GM18498 (cell line): ENCODE measurements around the gene GDF9.
"Not testable (repeated sequence)": the region's sequence is repeated elsewhere in the genome, so short reads cannot be mapped to it uniquely, and the experiment has no call there.

Experiments used
- ATAC-seq: cut with Tn5 transposase; IDR thresholded peaks from one replicate; pipeline ENCODE4 v1.9.1; 2021; ENCODE audit warnings: mild to moderate bottlenecking, moderate library complexity; ENCODE audit not compliant: unreplicated experiment

Gene GDF9

GRCh38 chr5:132873119-132873929 lies 7.1 kb upstream of the GDF9 start, which contains the start of gene LEAP2:
Gene LEAP2 (plus strand): TSS chr5:132873668. CDS start chr5:132873695, 27 bp downstream.
- no peak for ATAC-seq

GRCh38 chr5:132872788-132873118 lies 6.5 kb upstream of the GDF9 start:
- ATAC-seq = no peak

GRCh38 chr5:132871459-132872284 lies 5.4 kb upstream of the GDF9 start:
- ATAC-seq = no peak

- ATAC-seq = no peak
Measured at GRCh38 chr5:132870801-132871200, 4.5 kb upstream of the GDF9 start.

DNA sequence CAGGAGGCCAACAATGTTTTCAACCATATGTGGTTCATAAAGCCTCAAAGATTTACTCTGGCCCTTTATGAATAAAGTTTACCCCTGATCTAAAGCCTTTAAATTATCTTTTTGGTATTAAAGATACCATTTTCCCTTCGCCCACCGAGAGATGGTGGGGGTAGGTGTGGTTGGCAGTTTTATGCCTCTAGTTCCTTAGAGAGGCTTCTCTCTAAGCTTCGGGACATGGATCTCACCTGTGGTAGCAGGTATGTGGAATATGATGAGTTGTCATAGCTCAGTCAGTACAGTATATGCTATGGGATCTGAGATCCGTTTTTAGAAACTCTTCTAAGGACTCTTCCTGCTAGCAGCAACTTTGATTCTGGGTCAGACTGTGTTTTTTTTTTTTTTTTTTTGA lies 2.5 kb upstream of the GDF9 start:
- no peak for ATAC-seq

- no peak for ATAC-seq
Measured at GRCh38 chr5:132867046-132867451, 780 bp upstream of the GDF9 start.

DNA sequence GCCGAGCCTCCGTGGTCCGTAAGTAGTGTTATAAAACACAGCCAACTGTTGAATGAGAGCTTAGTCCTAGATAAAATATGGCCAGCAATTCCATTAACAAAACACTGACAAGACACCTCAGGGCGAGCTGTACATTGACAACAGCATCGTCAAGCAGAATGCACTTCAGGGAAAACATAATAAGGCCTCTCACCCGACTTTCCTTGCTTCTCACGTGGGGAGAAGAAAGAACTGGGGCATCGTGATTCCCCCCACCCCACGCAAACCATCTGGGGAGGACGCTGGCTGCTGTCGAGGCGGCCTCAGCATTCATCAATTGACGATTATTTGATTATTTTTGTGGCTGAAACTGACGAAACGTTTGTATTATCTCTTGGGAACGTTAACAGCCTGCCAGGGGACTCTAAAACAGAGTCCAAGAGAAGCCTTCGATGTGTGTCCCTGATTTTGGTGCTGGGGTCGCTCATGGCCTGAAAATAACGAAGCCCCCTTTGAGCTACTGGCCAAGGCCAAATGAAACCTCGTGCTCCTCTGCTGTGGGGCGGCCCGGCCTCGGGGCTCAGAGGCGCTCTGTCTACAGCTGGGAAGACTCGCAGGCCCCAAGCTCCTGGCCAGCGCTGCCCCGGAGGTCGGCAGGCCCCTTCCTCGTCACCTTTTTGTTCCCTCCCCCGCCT lies 464 bp downstream of the GDF9 start:
- ATAC-seq = peak; percentile 24

DNA sequence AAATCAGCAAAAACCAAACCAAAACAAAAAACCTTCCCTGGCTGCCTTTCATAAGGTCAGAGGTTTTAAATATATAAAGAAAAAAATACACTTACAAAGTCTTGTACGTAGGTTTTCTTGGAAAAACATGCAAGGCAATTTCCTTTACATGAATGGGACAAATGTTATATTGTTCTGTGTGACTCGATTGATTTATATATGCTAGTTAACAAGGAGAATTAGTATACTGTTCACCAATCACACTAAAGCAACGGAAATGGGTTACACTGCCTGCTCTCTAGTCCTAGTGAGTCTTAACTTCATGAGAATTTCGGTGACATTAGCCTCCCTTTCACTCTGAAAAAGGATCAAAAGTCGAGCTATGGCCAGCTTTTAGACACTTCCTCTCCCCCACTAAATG lies 5.5 kb downstream of the GDF9 start:
- no peak for ATAC-seq

GRCh38 chr5:132859889-132860437 lies 6.3 kb downstream of the GDF9 start:
- ATAC-seq = no peak

DNA sequence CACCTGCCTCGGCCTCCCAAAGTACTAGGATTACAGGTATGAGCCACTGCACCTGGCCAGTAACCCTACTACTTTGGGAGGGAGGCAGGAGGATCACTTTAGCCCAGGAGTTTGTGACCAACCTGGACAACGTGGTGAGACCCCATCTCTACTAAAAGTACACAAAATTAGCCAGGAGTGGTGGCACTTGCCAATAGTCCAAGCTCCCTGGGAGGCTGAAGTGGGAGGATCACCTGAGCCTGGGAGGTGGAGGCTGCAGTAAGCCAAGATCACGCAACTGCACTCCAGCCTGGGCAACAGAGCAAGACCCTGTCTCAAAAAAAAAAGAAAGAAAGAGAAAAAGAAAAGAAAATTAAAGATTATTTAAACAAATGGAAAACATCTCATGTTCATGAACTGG lies 10.3 kb downstream of the GDF9 start:
- ATAC-seq = no peak

DNA sequence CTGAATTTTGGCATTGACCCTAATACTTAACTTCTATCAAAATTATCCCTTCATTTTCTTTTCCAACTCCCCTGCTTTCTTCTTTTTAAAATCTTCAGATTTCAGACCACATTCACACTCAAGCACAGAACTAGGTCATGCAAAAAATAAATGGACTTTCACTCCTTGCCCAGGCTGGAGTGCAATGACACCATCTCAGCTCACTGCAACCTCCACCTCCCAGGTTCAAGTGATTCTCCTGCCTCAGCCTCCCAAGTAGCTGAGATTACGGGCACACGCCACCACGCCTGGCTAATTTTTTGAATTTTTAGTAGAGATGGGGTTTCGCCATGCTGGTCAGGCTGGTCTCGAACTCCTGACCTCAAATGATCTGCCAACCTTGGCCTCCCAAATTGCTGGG lies 11.3 kb downstream of the GDF9 start:
- not testable (repeated sequence) for ATAC-seq

GRCh38 chr5:132854301-132854700 lies 12.0 kb downstream of the GDF9 start:
- no peak for ATAC-seq

DNA sequence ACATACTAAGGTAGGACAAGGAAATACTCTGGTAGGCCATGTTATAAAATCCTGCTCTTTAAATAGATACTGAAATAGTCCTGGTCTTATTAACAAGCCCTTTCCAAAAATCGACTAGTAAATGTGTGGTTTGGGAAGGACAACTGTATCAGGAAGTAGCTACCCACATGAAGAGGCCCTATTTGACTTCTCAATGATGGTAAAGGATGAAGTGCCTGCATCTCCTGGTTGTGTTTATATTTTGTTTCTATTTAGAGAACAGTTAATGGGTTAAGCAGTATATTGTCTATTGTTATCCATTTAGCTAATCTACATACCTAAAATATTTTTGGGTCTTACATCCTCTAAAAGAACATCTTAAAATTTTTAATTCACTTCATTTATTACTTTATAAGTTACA lies 12.5 kb downstream of the GDF9 start:
- no peak for ATAC-seq

GRCh38 chr5:132853323-132853722 lies 12.9 kb downstream of the GDF9 start:
- ATAC-seq = no peak

DNA sequence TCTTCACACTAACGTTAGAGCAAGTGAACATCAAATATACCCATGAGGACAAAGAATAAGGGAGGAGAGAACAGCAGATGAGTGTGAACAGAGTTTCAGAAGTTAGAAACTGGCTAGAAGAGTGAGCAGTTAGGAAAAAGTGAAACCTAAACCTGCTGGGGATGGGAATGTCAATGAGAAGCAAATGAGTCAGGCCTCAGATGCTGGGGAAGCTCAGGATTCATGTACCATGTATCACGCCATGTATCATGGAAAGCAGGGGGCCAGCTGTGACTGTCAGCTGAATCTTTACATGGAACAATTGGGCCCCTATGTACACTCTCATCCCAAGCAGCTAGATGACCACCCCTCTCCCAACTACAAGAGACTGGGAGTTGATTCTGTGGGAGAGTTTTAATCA lies 16.2 kb downstream of the GDF9 start:
- ATAC-seq = no peak

GRCh38 chr5:132849347-132849746 lies 16.9 kb downstream of the GDF9 start:
- no peak for ATAC-seq

GRCh38 chr5:132848270-132848669 lies 18.0 kb downstream of the GDF9 start:
- no peak for ATAC-seq

GRCh38 chr5:132841305-132841704 lies 25.0 kb downstream of the GDF9 start:
- no peak for ATAC-seq

- no peak for ATAC-seq
Measured at GRCh38 chr5:132840896-132841295, 25.4 kb downstream of the GDF9 start.

DNA sequence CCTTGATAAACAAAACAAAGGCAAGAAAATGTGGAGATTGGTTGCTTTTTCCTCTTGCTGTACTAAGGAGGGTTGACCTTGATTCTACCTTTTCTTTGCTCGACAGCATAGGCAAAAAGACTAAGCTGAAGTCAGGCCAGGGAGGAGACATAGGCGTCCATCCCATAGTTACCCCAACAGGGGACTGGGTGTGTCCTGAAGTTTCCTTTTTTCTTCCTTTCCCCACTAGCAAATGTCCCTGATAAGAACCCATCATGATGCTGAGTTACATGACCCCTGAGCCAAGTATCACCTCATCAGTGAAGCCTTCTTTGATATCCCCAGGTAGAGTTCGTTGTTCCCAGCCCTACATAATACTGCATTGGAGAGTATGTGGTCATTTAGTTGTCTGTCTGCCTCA lies 26.0 kb downstream of the GDF9 start:
- ATAC-seq = no peak
